ENCODE data around the gene SPAG4. TPM values are rescaled to one million over a fixed set of nuclear protein-coding genes. Genes with fewer than 3 reads are reported as not detected.

The SPAG4 gene
- polyA plus RNA-seq (0.93 to 1.9 TPM (median 1.3 TPM) in 3 replicates), polyA minus RNA-seq (0.67 to 2.2 TPM in 2 of 3 replicates, not detected in the other)
- 1.0 TPM for polyA plus RNA-seq (2011; ENCODE audit: low read depth)
- 0.85 and 2.0 TPM in 2 replicates for polyA plus RNA-seq (2011; cell fraction: cytosol; rRNA removed)
- 2.4 and 5.2 TPM in 2 replicates for polyA plus RNA-seq (2011; cell fraction: nucleus; rRNA removed)
- polyA plus RNA-seq (2012; ENCODE audit: low replicate concordance): 2.4 and 2.5 TPM in 2 replicates
- not detected for polyA minus RNA-seq (2011; cell fraction: cytosol; rRNA and poly(A)+ RNA removed)
- polyA minus RNA-seq (2011; cell fraction: nucleus; rRNA and poly(A)+ RNA removed): 1.4 and 1.5 TPM in 2 replicates

- H3K9me1 ChIP-seq (ENCODE audit: control insufficient read depth, extremely low read depth, insufficient read depth, low read length): no peaks in the 10 kb centered on the region
- H3K36me3 ChIP-seq (ENCODE audit: control insufficient read depth in 2 of 2, extremely low read depth in 1 of 2, insufficient read depth in 2 of 2, low read length in 2 of 2): peaks cover 0 to 3% of the 10 kb centered on the region in 2 experiments
- no peak for TF ChIP-seq EZH2 (IDR thresholded peaks at IDR 0.05; ENCODE audit: low read length)
- H3K4me2 ChIP-seq (ENCODE audit: control insufficient read depth, extremely low read depth, insufficient read depth, low read depth, low read length): peak within 1 kb of the TSS; percentile 87
- H3K27ac ChIP-seq (ENCODE audit: control insufficient read depth, insufficient read depth, low read length): peak within 1 kb of the TSS; percentile 56
- H3K79me2 ChIP-seq (ENCODE audit: control insufficient read depth, insufficient read depth, low read length): no peaks in the 10 kb centered on the region
- no peak for DNase-seq (ENCODE audit: low read depth, low spot score)
- H3K4me3 ChIP-seq (ENCODE audit: control insufficient read depth in 2 of 3, extremely low read depth in 1 of 3, insufficient read depth in 2 of 3, low read depth in 1 of 3, low read length in 3 of 3): peak within 1 kb of the TSS; percentile 36 to 65 (median 61)
- FAIRE-seq: no peak
- H4K20me1 ChIP-seq (ENCODE audit: control insufficient read depth, extremely low read depth, insufficient read depth, low read length): no peaks in the 10 kb centered on the region
- no peaks in the 10 kb centered on the region for H3K9me3 ChIP-seq (ENCODE audit: control insufficient read depth, low read depth, low read length)
- no peaks in the 10 kb centered on the region for H3K27me3 ChIP-seq (ENCODE audit: control insufficient read depth, extremely low read depth, insufficient read depth, low read length)
- peak within 1 kb of the TSS; percentile 76 for H2AFZ ChIP-seq (ENCODE audit: control insufficient read depth, low read length)
- dilution Hi-C loops (cut with MboI; ENCODE audit: extremely low pct_ligation_motif_present, low sequenced_read_pairs): no loop called here
- H3K9ac ChIP-seq (ENCODE audit: control insufficient read depth, extremely low read depth, insufficient read depth, low read length): peak within 1 kb of the TSS; percentile 66
- H3K4me1 ChIP-seq (ENCODE audit: control insufficient read depth, extremely low read depth, insufficient read depth, low read length): peaks cover 22% of the 10 kb centered on the region
Observed at GRCh38 chr20:35615667-35616464, at the start of gene SPAG4. SPAG4 (plus strand) TSS chr20:35615829; CDS start chr20:35616004, 175 bp downstream.

GRCh38 chr20:35568645-35569044 lies 47.0 kb upstream of the SPAG4 start:
- Histone ChIP-seq H4K20me1 (ENCODE audit: control insufficient read depth, extremely low read depth, insufficient read depth, low read length) (no peaks in the 10 kb centered on the region), H3K9me1 (ENCODE audit: control insufficient read depth, extremely low read depth, insufficient read depth, low read length) (no peaks in the 10 kb centered on the region), H3K27me3 (ENCODE audit: control insufficient read depth, extremely low read depth, insufficient read depth, low read length) (peaks cover 4% of the 10 kb centered on the region), H3K79me2 (ENCODE audit: control insufficient read depth, insufficient read depth, low read length) (no peaks in the 10 kb centered on the region), H3K36me3 (ENCODE audit: control insufficient read depth in 2 of 2, extremely low read depth in 1 of 2, insufficient read depth in 2 of 2, low read length in 2 of 2) (no peaks in the 10 kb centered on the region), H2AFZ (ENCODE audit: control insufficient read depth, low read length) (no peak overlapping the region), H3K4me1 (ENCODE audit: control insufficient read depth, extremely low read depth, insufficient read depth, low read length) (no peaks in the 10 kb centered on the region), H3K4me2 (ENCODE audit: control insufficient read depth, extremely low read depth, insufficient read depth, low read depth, low read length) (no peak overlapping the region), H3K9me3 (ENCODE audit: control insufficient read depth, low read depth, low read length) (no peaks in the 10 kb centered on the region), H3K27ac (ENCODE audit: control insufficient read depth, insufficient read depth, low read length) (no peak overlapping the region), H3K9ac (ENCODE audit: control insufficient read depth, extremely low read depth, insufficient read depth, low read length) (no peak overlapping the region), H3K4me3 (ENCODE audit: control insufficient read depth in 2 of 3, extremely low read depth in 1 of 3, insufficient read depth in 2 of 3, low read depth in 1 of 3, low read length in 3 of 3) (no peak overlapping the region)
- dilution Hi-C loops (cut with MboI; ENCODE audit: extremely low pct_ligation_motif_present, low sequenced_read_pairs): no loop called here
- no peak for TF ChIP-seq EZH2 (IDR thresholded peaks at IDR 0.05; ENCODE audit: low read length)
- TF ChIP-seq CTCF (optimal IDR thresholded peaks at IDR 0.05 in 1 of 3, IDR thresholded peaks at IDR 0.05 in 1 of 3, conservative IDR thresholded peaks at IDR 0.05 in 1 of 3; ENCODE audit: extremely low read depth in 1 of 3, insufficient read depth in 2 of 3, low read length in 3 of 3): peak; percentile 25 to 52 (median 41)
- FAIRE-seq (no peak), DNase-seq (ENCODE audit: low read depth, low spot score) (no peak)
